K562 (cell line): ENCODE measurements around the gene RAB38. TPM values are rescaled to one million over a fixed set of nuclear protein-coding genes. Genes with fewer than 3 reads are reported as not detected.

ENCODE experiments used
- ATAC-seq: fragments of 200-7000 bp; cut with Tn5 transposase; 3 replicates; pipeline ENCODE4 v1.9.1; 2020; ENCODE audit warnings: moderate library complexity
- BruUV-seq: library from RNA; stranded (reverse); fragments of 400-500 nt; replicated peaks from 2 replicates; lab custom pipeline; 2021; lab: Mats Ljungman, UMichigan
- CTCF ChIA-PET: fragments of 300-600 bp; formaldehyde crosslinking; extraction: SDS; loops from one replicate; lab custom pipeline; 2021; ENCODE audit warnings: low intra/inter-chr PET ratio; lab: Yijun Ruan, JAX
- POLR2A ChIA-PET: fragments of 300-600, 350-650 bp; sonication (Branson Sonifier 250); formaldehyde crosslinking; extraction: SDS; loops from one replicate; lab custom pipeline; 2021; ENCODE audit warnings: antibody characterized with exemption, inconsistent platforms; lab: Yijun Ruan, JAX
- DNase-seq, 4 experiments: peaks; one replicate each; pipeline versions ENCODE4 v3.0.0 to v3.0.0-alpha.2; 2011 to 2018; ENCODE audit warnings: low spot score in 3 of 4, mixed read lengths in 3 of 4; ENCODE audit errors: extremely low read depth in 1 of 4
- FAIRE-seq: peaks from 2 replicates; lab custom pipeline; 2011; peaks lifted over from hg19 to GRCh38; lab: Jason Lieb, UNC
- H2AFZ ChIP-seq: 2 replicates; pipeline ENCODE4 v1.6.0; 2011; ENCODE audit warnings: low read depth, low read length, control low read depth, inconsistent platforms
- H3K27ac ChIP-seq: fragments of 200-600 bp; 3 replicates; pipeline ENCODE4 v1.8.0; 2011; ENCODE audit warnings: low read depth, mild to moderate bottlenecking, control low read depth, inconsistent platforms, low read length, moderate library complexity, mixed read lengths; ENCODE audit errors: extremely low read depth
- H3K27me3 ChIP-seq, 2 experiments: fragments of 300-600 bp in 1 of 2; 2 replicates in 1 of 2; 3 replicates in 1 of 2; pipeline versions ENCODE4 v1.6.0 to v1.8.0; 2011; ENCODE audit warnings: inconsistent platforms in 2 of 2, low read length in 2 of 2, mild to moderate bottlenecking in 1 of 2, mixed read lengths in 1 of 2, moderate library complexity in 1 of 2; ENCODE audit not compliant: control insufficient read depth in 2 of 2, insufficient read depth in 2 of 2
- H3K36me3 ChIP-seq: fragments of 300-600 bp; 3 replicates; pipeline ENCODE4 v1.8.0; 2011; ENCODE audit warnings: mild to moderate bottlenecking, low read length, inconsistent platforms; ENCODE audit not compliant: control insufficient read depth, insufficient read depth
- H3K4me1 ChIP-seq, 2 experiments: fragments of 200-600 bp in 1 of 2; replicated peaks in 1 of 2; 2 replicates in 1 of 2; 3 replicates in 1 of 2; pipeline versions ENCODE4 v1.5.1 to v1.8.0; 2011; ENCODE audit warnings: inconsistent platforms in 2 of 2, low read length in 2 of 2, mild to moderate bottlenecking in 1 of 2, mixed read lengths in 1 of 2, moderate library complexity in 1 of 2; ENCODE audit not compliant: control insufficient read depth in 2 of 2, insufficient read depth in 2 of 2
- H3K4me2 ChIP-seq: 2 replicates; pipeline ENCODE4 v1.6.1; 2011; ENCODE audit warnings: low read length, control low read depth, inconsistent platforms, mixed read lengths; ENCODE audit not compliant: insufficient read depth
- H3K4me3 ChIP-seq: fragments of 200-600 bp; sonication (generic), shearing (Covaris generic); 2 replicates; pipeline ENCODE4 v1.5.1; 2016; ENCODE audit warnings: control low read depth, inconsistent platforms
- H3K79me2 ChIP-seq: fragments of 200-600 bp; 3 replicates; pipeline ENCODE4 v1.8.0; 2011; ENCODE audit warnings: low read length, inconsistent platforms; ENCODE audit not compliant: control insufficient read depth, insufficient read depth
- H3K9ac ChIP-seq, 2 experiments: 2 replicates each; pipeline versions ENCODE4 v1.6.0 to v1.6.1; 2011; ENCODE audit warnings: low read depth in 2 of 2, low read length in 2 of 2, control low read depth in 1 of 2, inconsistent platforms in 1 of 2, mild to moderate bottlenecking in 1 of 2, mixed read lengths in 1 of 2; ENCODE audit not compliant: insufficient read depth in 1 of 2
- H3K9me1 ChIP-seq: one replicate; pipeline ENCODE4 v1.6.0; 2011; ENCODE audit warnings: inconsistent platforms, mild to moderate bottlenecking, low read length, moderate library complexity; ENCODE audit not compliant: control insufficient read depth, insufficient read depth
- H3K9me3 ChIP-seq: replicated peaks from 2 replicates; pipeline ENCODE4 v1.5.1; 2011; ENCODE audit warnings: low read depth, low read length, inconsistent platforms; ENCODE audit not compliant: control insufficient read depth, insufficient read depth
- H4K20me1 ChIP-seq: replicated peaks from 2 replicates; pipeline ENCODE4 v1.6.1; 2011; ENCODE audit warnings: low read length, inconsistent platforms, mixed read lengths; ENCODE audit not compliant: control insufficient read depth, insufficient read depth
- RFX5 ChIP-seq: IDR thresholded peaks from 2 replicates; pipeline ENCODE4 v1.6.1; 2011; ENCODE audit warnings: low read depth, mild to moderate bottlenecking, improper control_type of control experiment, low read length
- SREBF1 ChIP-seq: fragments of 150-350 bp; IDR thresholded peaks from 2 replicates; pipeline ENCODE4 v1.6.1; 2014; ENCODE audit warnings: antibody characterized with exemption, low read depth, low read length, borderline replicate concordance
- ZBTB7A ChIP-seq: IDR thresholded peaks from 2 replicates; pipeline ENCODE4 v1.6.1; 2011; ENCODE audit warnings: low read depth, mild to moderate bottlenecking, low read length, moderate library complexity, borderline replicate concordance; ENCODE audit not compliant: control insufficient read depth
- ZNF766 ChIP-seq: fragments of 200-800 bp; sonication (Bioruptor generic); conservative IDR thresholded peaks from 2 replicates; pipeline ENCODE4 v1.6.1; 2016; ENCODE audit warnings: missing genetic modification characterization, missing compliant biosample characterization
- in situ Hi-C: fragments of 300-500 bp; cut with MboI; formaldehyde crosslinking; loops from 4 replicates; pipeline ENCODE4 v1.15.0; 2018; ENCODE audit warnings: inconsistent platforms, mixed read lengths
- intact Hi-C: fragments of 100-400 bp; cut with micrococcal nuclease; formaldehyde crosslinking; loops from 2 replicates; pipeline ENCODE4 v1.14.2; 2022
- polyA plus RNA-seq, 8 experiments: library from polyadenylated mRNA; depleted of rRNA in 4 of 8; stranded (reverse) in 5 of 8; unstranded in 3 of 8; fragments of >200 nt; fragmentation: Nextera tagmentation in 2 of 8; fragmentation: Illumina TruSeq in 1 of 8; extraction: Ambion mirVana in 2 of 8; extraction: Trizol in 1 of 8; gene quantifications; 2 replicates each; pipeline versions ENCODE4 v1.2.1 to v1.2.3, GENCODE V29; 2011 to 2014; ENCODE audit warnings: inconsistent platforms in 1 of 8, missing spikeins in 1 of 8
- total RNA-seq, 7 experiments: library from RNA; depleted of rRNA in 6 of 7; stranded (reverse); fragments of >200 nt in 6 of 7; fragmentation: Illumina TruSeq in 2 of 7; extraction: Trizol in 2 of 7; gene quantifications; 2 replicates each; pipeline versions ENCODE4 v1.2.1 to v1.2.3, GENCODE V29; 2011 to 2021; ENCODE audit warnings: low replicate concordance in 1 of 7
- TF ChIP-seq, protein P1 (sequence below): fragments of 450-650 bp; formaldehyde crosslinking; IDR thresholded peaks from 2 replicates; pipeline ENCODE4 v1.4.0; 2022; ENCODE audit warnings: mild to moderate bottlenecking, moderate library complexity
- TF ChIP-seq, protein P2 (sequence below), 2 experiments: IDR thresholded peaks in 1 of 2; conservative IDR thresholded peaks in 1 of 2; 2 replicates each; pipeline ENCODE4 v1.6.1; 2016; ENCODE audit warnings: low read depth in 2 of 2, mild to moderate bottlenecking in 1 of 2, missing compliant biosample characterization in 1 of 2, missing genetic modification characterization in 1 of 2, moderate library complexity in 1 of 2

The RAB38 gene
- total and polyA plus RNA-seq, 9 of the 15 experiments (the other 6 are each of a cell fraction or from before 2014, with no cell fraction given) = 0.59 to 2.9 (median 2.2) TPM

GRCh38 chr11:88104408-88104807, 70.8 kb downstream of the RAB38 start:
- H4K20me1 ChIP-seq = no peaks in the 10 kb centered on the region
- POLR2A ChIA-PET = no interaction called here
- no peaks in the 10 kb centered on the region for H3K4me1 ChIP-seq
- H2AFZ ChIP-seq = no peak overlapping the region
- H3K9ac ChIP-seq = no peak overlapping the region
- no peaks in the 10 kb centered on the region for H3K27me3 ChIP-seq
- H3K9me3 ChIP-seq = no peaks in the 10 kb centered on the region
- no peak overlapping the region for H3K27ac ChIP-seq
- TF ChIP-seq, protein P1, sequence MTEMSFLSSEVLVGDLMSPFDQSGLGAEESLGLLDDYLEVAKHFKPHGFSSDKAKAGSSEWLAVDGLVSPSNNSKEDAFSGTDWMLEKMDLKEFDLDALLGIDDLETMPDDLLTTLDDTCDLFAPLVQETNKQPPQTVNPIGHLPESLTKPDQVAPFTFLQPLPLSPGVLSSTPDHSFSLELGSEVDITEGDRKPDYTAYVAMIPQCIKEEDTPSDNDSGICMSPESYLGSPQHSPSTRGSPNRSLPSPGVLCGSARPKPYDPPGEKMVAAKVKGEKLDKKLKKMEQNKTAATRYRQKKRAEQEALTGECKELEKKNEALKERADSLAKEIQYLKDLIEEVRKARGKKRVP = no peak
- TF ChIP-seq, protein P2, sequence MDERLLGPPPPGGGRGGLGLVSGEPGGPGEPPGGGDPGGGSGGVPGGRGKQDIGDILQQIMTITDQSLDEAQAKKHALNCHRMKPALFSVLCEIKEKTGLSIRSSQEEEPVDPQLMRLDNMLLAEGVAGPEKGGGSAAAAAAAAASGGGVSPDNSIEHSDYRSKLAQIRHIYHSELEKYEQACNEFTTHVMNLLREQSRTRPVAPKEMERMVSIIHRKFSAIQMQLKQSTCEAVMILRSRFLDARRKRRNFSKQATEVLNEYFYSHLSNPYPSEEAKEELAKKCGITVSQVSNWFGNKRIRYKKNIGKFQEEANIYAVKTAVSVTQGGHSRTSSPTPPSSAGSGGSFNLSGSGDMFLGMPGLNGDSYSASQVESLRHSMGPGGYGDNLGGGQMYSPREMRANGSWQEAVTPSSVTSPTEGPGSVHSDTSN (CRISPR knock-in tag; IDR thresholded peaks at IDR 0.05; ENCODE audit: low read depth) = no peak
- TF ChIP-seq, protein P2 (tag; conservative IDR thresholded peaks at IDR 0.05; ENCODE audit: low read depth) = no peak
- no peak for TF ChIP-seq RFX5
- TF ChIP-seq ZBTB7A = no peak
- no peak for TF ChIP-seq SREBF1
- TF ChIP-seq ZNF766 (CRISPR knock-in tag) = no peak
- TF ChIP-seq, all 486 proteins: peak for 0
- no peak overlapping the region for H3K4me3 ChIP-seq
- intact Hi-C loops (loop anchor here (5.0 kb wide), 1 partner anchor 178 kb away; no protein-coding TSS in a partner anchor), in situ Hi-C loops (no loop called here)
- H3K36me3 ChIP-seq = no peaks in the 10 kb centered on the region
- no peak for ATAC-seq
- DNase-seq = no peak
- CTCF ChIA-PET = interaction anchor here (1.1 to 2.0 kb wide), 4 partner anchors 390 to 641 kb away, joined by 4 to 14 read pairs (median 6); no protein-coding TSS in a partner anchor
- H3K79me2 ChIP-seq = no peaks in the 10 kb centered on the region
- no peak overlapping the region for H3K4me2 ChIP-seq
- no peak for FAIRE-seq
- no TSS peak for BruUV-seq
- H3K9me1 ChIP-seq = no peaks in the 10 kb centered on the region
